Activated CD8-positive, alpha-beta memory T cell treated with anti-CD3 and anti-CD28 coated beads for 36 hours (primary cell): ENCODE results near the gene NKD1. TPM values are rescaled to one million over a fixed set of nuclear protein-coding genes. Genes with fewer than 3 reads are reported as not detected.

Experiments
- CTCF ChIA-PET: fragments of 350-600 bp; sonication (Branson Sonifier 250); formaldehyde crosslinking; loops from one replicate; lab custom pipeline; 2021; ENCODE audit warnings: antibody characterized with exemption; lab: Charles Lee
- POLR2A ChIA-PET: fragments of 350-600 bp; sonication (Branson Sonifier 250); formaldehyde crosslinking; loops from one replicate; lab custom pipeline; 2021; ENCODE audit warnings: antibody characterized with exemption; lab: Charles Lee
- total RNA-seq, 2 experiments: library from RNA; stranded (reverse); gene quantifications; one replicate each; pipeline ENCODE4 v1.2.3, GENCODE V29; 2021

NKD1 gene
- total RNA-seq, 2 experiments from 2014 or later = 0.73 to 1.9 TPM

DNA sequence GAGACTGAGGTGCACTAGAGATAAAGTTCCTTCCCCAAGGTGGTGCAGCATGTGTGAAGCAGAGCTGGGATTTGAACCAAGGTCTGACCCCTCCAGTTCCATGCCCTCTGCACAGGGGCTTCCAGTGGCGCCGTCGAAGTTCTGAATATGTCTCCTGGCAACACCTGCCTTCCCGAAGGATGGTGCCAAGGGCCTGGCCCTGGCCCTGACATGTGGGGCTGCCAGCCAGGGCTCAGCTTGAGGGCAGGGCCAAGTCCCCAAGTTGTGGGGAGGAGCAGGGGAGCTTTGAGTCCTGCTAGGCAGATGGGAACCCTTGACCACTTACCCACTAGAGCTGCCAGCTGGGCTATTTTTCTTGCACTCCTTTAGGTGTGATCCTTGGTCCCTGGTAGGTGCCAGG, 56.4 kb downstream of the NKD1 start:
- ChIA-PET POLR2A (no interaction called here), CTCF (no interaction called here)

DNA sequence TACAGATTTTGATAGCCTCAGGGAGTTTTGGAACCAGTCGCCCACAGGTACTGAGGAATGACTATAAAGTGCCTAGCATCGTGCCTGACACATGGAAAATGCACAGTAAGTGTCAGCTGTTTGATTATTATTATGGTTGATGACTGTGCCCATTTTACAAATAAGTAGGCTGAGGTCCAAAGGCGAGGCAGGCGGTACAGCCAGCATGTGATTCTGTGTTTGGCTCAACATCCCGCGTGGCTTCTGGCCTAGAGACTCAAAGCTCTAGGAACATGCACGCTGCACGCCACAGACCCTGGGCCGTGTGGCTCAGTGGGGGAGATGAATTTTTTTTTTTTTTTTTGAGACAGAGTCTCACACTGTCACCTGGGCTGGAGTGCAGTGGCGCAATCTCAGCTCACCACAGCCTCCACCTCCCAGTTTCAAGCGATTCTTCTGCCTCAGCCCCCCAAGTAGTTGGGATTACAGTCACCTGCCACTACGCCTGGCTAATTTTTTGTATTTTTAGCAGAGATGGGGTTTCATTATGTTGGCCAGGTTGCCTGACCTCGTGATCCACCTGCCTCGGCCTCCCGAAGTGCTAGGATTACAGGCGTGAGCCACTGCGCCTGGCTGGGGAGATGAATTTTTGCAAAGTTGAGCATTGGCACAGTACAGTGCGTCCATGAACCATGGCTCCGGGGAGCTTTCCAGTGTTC, 57.7 kb downstream of the NKD1 start:
- ChIA-PET CTCF (no interaction called here), POLR2A (no interaction called here)

DNA sequence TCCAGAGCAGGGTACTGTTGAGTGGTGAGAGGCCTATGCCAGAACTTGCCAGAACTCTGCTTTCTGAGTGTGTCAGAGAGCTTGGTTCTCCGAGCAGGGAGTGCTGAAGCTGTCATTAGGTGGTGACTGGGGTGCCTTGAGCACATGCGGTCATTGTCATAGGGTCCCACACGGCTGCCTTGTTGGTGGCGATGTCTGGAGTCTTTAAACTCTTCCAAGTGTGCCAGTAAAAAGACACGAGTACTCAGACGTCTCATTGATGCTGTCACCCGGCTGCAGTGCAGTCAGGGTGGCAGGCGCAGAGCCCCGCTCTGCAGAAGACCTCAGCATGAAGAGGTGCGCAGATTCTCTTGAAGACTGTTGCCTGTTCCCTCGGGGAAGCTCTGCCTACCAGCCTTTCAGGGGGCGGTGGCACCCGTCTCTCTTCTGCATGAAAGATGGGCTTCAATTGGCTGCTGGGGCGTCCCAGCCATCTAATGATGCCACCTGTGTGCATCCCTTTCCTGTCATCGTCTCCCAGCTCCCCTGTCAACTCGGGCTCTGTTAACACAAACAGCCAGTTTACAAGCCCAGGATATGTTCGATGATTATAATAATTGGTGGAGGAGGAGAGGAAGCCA, 58.3 kb downstream of the NKD1 start:
- ChIA-PET POLR2A (no interaction called here), CTCF (no interaction called here)

DNA sequence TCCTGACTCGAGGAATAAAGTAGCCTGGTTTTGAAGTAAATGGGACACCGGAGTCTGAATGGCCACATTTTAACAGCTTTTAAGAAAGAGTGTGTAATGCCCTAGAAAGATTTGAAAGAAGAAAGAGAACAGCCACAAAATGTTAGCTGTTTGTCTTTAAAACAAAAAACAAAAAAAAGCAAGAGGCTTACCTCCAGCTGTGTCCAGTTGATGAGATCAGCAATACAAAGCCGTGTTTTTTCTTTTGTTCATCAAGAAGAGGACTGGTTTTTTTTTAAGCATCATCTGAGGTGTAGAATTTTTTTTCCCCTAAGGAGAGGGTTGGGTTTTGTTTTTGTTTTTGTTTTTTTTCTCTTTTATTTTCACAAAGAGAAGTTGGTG, 58.8 kb downstream of the NKD1 start:
- ChIA-PET POLR2A (no interaction called here), CTCF (no interaction called here)

DNA sequence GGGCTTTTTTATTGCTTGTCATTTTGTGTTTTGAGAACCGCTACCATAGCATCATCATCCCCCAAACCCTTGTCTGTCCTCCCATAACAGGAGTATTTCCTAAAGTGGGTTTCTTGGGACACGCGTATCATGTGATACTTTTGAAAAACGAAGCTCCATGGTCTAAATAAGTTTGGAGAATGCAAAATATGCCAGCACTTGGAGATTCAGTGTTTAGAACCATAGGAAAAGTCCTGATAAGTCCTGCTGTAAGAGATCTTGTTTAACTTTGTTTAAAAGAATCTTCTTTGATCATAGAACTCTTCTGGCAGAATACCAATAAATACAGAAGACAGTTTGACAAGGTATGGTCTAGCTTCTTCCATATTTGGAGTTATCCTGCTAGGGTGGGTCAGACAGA, 59.3 kb downstream of the NKD1 start:
- CTCF ChIA-PET = no interaction called here
- POLR2A ChIA-PET = no interaction called here

DNA sequence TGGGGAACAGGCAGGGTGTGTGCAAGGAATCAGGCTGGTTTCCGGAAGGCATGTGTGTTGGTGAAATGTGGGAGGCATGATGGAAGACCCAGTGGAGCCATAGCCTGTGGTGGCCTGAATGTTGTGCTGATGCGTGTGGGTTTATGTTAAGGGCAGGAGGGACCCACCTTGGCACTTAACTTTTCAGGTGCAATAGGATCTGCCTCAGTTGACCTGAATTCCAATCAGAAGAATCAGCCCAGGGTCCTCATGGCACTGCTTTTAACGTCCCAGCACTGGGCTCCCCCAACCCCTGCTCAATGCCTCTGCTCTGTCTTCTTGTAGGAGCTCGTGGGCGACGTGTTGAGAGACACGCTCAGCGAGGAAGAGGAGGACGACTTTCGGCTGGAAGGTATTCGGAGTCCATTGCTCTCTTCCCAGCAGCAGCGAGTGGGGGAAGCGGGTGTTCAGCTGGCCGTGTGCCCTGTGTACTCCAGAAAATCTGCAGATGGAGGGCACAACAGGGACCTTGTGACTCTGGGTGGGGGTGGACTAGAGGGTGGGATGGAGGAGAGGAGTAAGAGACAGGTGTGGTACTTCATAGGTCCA, 59.9 kb downstream of the NKD1 start:
- CTCF ChIA-PET = interaction anchor here (0.9 kb wide), 1 partner anchor 52 kb away, joined by 5 read pairs; no protein-coding TSS in a partner anchor
- POLR2A ChIA-PET = no interaction called here

DNA sequence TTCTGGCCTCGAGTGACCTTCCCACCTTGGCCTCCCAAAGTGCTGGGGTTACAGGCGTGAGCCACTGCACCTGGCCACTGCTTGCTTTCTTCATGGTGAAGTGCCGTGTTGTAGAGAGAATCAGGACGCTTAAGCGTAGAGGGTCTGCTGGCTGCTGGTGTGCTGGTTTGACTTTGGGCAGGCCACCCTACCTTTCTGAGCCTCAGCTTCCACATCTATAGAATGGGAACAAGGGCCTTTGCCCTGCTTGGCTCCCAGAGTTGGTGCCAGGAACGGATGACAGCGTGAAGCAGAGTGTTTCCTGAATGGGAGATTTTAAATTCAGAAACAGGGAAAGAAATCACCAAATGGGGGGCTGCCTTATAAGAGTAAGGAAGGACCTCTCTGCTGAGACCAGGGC, 60.9 kb downstream of the NKD1 start:
- ChIA-PET POLR2A (no interaction called here), CTCF (no interaction called here)

DNA sequence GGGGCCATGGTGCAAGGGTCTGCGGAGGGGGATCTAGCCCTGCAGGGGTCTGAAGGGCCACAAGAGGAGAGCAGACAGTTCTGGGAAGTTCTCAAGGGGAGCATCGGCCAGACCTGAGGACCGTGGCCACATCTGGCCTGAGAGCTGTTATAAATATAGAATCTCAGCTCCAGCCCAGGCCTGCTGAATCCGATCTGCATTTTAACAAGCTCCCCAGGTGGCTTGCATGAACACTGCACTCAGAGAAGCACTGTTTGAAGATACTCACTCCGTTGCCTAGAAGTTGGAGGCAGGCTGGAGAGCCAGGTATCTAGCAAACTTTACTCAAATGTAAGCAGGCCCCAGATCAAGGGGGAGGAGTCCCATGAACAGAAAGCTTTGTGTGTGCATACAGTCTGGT, 61.3 kb downstream of the NKD1 start:
- POLR2A ChIA-PET = no interaction called here
- CTCF ChIA-PET = no interaction called here

DNA sequence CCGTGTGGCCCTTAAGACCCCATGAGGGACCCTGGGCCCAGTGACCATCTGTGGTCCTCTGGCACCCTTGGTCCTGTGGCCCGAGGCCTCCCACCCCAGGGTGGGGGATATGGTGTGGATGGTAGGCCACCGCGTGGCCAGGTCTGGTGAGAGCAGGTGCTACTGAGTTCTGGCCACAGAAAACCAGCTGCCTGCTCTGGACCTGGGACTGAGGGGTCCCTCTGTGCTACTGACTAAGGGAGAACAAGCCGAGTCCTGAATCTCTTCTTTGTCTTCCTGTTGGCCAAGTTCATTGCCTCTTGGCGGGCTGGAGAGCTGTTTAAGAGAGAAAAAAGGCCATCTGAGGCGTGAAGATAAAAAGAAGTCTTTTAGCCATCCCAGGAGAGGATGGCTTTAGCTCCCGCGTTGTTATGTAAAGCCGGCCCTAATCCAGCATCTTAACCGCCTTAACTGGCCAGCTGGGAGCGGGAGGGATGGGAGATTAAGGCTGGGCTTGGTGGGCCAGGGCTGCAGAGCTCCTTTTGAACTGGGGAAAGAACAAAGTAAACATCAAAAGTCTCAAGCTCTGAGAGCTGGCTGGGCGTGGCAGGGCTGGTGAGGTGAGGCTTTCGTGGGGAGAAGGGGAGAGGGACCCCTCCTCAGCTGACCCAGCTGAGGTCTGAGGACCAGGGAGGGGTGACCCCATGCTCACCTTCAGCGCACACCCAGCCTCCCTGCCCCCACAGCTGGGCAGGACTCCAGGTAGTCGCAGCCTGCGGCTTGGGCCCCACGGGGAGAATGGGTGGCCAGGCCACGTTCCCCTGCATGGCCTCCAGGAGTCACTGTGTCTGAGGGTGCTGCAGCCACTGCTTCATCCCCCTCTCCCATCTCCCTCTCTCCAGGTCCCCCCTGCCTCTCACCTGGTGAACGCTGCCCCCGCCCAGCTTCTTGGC, 62.4 kb downstream of the NKD1 start:
- ChIA-PET POLR2A (no interaction called here), CTCF (no interaction called here)

DNA sequence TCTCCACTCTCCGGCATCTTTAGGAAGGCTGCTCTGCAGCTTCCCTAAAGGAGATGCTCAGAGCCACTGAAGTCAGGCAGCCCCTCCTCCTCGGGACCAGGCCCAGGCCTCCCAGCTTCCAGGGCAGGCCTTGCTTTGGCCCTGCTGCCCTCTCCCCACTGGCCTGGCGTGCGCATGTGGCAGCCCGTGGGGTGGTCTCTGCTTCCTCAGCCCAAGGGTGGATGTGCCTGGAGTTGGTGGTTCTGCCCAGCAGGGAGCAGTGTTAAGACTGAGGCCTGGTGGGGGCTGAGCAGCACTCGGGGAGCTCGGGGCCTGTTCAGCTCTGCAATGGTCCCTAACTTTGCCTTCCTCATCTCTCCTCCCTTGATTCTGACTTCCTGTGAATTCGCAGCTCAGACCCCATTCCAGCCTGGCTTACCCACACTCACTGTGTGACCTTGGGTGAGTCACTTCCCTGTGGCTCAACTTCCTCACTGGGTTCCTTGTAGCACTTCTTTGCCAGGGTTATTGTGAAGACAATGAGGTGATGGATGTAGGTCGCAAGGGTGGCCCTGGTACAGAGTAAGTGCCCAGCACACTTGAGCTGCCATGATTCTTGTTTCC, 63.2 kb downstream of the NKD1 start:
- ChIA-PET POLR2A (no interaction called here), CTCF (no interaction called here)

DNA sequence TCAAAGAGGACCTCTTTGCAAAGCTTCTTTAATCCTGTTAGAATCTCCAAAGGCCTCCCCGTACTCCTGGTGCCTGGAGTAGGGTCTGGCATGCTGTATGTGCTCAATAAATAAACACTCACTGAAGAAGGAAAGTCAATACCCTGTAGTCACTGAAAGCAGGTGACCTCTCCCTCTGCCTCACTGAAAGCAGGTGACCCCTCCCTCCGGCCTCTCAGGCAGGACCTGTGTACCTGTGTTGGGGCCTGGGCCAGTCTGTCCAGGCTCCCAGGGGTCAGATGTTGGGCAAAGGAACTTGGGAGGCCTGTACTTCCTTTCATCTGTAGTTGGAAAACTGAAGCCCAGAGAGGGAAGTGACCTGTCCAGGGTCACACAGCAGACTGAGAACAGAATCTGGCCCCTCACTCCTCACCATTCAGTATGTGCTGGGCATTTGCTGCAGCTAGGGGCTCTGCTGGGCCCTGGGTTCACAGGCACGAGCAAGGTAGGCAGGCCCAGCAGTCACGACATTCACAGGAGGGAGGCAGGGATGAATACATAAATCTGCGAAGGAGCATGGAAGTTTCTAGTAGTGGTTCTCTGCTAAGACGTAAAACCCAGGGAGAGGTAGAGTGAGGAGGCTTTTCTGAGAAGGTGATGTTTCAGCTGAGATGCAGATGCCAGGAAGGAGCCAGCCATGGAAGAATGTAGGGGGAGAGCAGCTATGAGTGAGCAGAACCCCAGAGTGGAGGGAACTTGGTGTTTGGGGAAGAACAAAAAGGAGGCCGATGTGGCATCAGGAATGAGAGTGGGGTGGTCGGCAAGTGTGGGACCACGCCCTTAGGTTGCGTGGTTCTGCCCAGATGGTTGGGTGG, 64.0 kb downstream of the NKD1 start:
- POLR2A ChIA-PET = no interaction called here
- CTCF ChIA-PET = no interaction called here

DNA sequence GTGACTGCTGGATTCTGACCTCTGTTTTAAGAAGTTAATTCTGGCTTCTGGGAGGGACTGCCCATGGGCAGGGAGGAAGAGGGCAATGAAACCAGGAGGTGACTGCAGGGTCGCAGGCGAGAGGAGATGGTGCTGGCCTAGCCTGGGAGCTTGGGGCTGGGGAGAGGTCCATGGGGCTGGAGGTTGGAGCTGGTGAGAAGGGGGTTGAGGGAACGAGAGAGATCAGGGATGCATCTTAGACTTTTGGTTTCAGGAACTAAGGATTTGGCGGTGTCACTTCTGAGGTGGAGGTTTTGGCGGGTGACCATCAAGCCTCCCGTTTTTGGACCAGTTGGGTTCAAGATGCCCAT, 64.6 kb downstream of the NKD1 start:
- ChIA-PET CTCF (no interaction called here), POLR2A (no interaction called here)

DNA sequence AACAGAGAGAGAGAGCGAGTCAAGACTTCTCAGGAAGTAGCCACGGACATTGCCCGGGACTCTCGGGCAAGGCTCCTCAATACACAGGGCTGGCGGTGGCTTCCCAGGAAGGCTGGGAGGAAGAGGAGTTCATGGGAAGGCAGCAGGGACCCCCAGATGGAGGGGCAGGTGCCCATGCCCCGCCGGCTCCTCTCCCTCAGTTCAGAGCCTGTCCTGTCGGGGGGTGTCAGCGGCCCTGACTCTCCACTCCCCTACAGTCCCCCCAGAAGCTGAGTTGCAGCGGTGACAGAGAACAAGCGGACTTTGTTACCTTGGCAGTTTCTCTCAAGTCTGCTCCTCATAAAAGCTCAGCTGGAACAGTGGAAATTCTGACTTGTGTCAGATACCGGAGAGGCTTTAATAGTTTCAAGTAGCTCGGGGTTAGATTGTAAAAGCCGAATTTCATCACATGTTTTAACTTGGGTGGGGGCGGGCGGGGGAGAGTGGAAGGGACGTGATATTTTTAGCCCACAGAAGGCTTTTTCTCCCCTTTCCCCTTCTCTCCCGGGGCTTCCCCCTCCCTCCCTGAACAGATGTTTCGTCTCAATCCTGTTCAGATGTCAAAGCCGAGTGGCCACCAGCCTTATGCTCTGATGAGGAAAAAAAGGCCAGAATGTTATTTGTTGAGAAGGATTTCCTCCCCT, 65.2 kb downstream of the NKD1 start:
- ChIA-PET CTCF (no interaction called here), POLR2A (no interaction called here)

DNA sequence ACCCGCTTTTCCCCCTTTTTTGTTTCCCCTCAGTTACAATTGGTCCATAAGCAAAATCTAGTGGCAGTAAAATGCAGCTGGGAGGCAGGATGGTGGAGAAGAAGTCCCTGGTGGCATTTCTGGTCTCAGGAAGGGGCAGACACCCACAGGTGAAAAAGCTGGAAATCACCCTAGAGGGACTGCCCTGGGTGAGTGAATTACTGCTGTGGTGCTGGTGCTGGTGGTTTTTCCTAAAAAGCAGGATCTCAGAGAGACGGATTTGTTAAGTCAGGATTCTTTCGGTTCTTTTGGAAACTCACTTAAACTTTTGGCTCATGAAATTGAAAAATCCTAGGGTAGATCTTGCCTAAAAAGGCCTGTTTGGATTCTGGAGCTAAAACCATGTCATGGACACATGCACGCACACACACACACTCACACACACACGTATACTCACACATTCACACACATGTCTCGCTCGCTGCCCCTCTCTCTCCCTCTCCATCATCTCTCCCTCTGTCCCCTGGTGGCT, 65.8 kb downstream of the NKD1 start:
- POLR2A ChIA-PET = no interaction called here

DNA sequence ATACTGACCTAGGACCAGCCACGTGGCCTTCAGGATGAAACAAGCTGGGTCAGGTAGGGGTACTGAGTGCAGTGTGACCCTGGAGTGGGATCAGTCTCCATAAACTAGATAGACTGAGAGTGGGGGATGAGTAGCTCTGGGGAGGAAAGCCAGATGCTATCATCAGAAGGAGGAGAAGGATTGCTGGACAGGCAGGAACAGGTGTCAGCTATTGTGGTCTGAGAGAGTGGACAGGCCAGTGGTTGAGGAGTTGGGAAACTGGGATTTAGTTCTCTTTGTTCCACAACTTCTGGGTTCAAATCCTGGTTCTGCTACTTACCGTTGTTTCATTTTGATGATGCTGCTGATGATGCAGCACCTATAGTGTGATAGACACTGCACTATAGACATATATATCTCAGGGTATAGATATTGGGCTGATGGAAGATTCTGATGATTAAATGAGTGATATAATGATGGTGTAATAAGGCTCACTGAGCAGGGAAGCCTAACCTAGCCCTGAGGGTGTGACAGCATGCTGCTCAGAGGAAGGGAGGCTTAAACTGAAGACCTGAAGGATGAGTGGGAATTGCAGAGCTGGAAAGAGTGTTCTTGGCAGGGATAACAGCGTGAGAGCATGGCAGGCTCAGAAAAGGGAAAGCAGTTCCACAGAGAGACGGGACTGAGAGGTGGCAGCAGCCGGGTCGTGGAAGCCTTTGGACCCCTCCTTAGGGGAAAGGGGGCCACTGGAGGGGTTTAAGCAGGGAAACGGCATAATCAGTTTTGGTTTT, 66.9 kb downstream of the NKD1 start:
- ChIA-PET CTCF (interaction anchor here (1.1 kb wide), 1 partner anchor 12 kb away, joined by 4 read pairs; no protein-coding TSS in a partner anchor), POLR2A (no interaction called here)

More for the DNA sequence above, 65.8 kb downstream of the NKD1 start:
- CTCF ChIA-PET = no interaction called here

DNA sequence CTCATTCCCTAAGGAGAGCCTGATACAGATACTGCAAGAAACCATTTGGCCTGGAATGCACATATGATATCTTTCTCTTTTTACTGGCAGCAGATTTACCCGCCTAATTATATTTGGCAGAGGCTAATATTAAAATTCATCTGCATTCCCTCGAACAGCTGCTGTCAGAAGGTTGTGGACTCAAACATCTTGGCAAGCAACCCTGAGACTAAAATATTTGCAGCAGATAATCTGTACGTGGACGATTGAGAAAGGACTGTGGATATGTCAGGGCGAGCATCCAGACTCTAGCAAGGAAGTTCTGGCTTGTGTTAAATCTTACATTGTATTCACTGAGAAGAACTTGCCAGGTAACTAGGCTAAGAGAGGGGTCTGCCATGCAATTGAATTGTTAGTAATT, 67.7 kb downstream of the NKD1 start:
- ChIA-PET CTCF (interaction anchor here (1.1 kb wide), 1 partner anchor 13 kb away, joined by 4 read pairs; no protein-coding TSS in a partner anchor), POLR2A (no interaction called here)

DNA sequence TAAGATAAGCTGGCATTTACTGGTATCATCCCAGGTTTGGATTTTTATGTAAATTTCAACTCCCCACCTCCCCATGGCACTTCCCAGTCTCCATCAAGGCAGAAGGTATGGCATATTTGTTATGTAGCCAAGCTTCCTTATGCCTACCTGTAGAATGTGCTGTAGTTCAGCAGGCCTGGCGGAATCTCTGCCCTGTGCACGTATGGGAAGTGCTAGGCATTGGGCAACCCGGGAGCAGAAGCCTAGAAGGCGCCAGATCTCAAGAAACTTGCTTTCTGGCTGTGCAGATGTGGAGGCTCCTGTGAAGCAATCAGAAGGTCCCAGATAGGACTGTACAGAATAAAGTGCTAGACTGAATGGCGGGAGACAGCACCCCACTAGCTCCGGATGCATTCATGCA, 68.2 kb downstream of the NKD1 start:
- ChIA-PET POLR2A (no interaction called here), CTCF (interaction anchor here (1.1 kb wide), 1 partner anchor 13 kb away, joined by 4 read pairs; no protein-coding TSS in a partner anchor)
